ENCODE data around the gene GLUL.

GLUL gene

DNA sequence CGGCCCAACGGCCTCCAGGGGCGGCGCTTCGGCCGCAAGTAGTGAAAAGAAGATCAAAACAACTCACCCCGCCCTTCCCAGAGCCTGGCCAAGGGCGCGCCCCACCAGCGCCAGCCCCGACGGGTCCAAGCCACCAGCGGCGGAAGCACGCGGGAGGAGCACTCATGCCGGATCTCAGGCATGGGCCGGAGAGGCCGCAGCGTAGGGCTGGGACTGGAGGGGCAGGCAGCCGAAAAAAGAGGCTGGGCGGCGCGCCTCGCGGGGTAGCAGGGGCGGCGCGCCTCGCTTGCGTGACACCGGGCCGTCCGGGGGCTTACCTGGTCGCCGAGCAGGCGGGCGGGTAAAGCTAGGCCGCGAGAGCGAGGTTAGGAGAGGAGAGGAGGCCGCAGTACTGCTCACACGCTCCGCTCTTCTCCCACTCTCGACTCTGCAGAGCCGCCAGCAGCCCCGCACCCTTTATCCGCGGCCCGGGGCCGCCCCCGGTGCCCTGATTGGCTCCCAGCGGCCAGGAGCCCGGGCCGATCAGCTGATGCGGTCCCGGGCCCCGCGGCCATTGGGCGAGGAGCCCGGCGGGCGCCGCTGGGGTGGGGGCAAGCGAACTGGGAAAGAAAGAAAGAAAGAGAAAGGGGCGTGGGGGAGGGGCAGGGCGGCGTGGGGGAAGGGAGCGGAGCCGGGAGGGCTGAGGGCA lies at the start of gene GLUL:
GLUL (minus strand) TSS at position 429 of the 688 bp plus-strand sequence. CDS start 3,053 bp downstream, outside the sequence.
- DNase-seq: peak; percentile 94

DNA sequence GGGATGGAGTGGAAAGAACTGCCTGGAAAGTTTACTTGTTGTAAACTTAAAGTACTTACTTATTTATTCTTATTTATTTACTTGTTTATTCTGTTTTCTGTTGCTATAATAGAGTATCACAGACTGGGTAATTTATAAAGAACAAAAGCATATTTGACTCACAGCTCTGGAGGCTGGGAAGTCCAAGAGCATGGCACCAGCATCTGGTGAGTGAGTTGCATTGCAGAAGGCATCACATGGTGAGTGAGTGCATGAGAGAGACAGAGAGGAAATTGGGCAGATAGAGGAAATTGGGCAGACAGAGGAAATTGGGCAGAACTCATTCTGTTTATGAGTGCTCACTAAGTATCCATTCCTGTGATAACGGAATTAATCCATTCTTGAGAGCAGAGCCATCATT lies 46.7 kb upstream of the GLUL start:
- DNase-seq: no peak

DNA sequence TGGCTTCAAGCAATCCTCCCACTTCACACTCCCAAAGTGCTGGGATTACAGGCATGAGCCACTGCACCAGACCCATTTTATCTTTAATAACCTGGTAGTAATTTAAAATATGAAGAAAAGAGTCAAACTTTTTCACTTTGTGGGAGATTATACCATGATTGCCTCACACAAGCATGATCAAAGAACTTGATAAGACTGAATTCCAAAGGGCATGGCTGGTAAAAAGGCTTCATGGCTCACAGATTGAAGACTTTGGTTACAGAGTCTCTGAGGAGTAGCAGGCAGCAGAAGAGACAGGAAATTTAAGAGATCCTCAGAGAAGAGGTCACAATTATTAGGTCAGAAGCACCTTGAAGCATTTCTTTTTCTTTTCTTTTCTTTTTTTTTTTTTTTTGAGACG lies 42.0 kb upstream of the GLUL start:
- no peak for DNase-seq

DNA sequence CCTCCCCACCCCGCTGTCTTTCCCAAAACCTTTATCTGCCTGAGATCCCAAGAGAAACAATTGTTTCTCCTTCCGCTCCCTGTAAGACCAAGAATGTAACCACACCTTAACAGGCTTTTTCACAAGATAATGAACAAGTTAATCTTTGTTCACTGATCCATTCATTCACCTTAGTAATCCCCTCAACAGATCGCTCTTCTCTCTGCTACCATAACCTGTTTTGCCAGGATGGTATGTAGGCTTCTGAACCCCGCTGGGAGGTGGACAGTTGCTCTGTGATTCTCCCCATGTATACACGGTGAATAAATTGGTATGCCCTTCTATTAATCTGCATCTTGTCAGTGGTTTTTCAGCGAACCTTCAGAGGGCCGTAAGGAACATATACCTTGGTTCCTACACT lies 39.7 kb upstream of the GLUL start:
- no peak for DNase-seq

DNA sequence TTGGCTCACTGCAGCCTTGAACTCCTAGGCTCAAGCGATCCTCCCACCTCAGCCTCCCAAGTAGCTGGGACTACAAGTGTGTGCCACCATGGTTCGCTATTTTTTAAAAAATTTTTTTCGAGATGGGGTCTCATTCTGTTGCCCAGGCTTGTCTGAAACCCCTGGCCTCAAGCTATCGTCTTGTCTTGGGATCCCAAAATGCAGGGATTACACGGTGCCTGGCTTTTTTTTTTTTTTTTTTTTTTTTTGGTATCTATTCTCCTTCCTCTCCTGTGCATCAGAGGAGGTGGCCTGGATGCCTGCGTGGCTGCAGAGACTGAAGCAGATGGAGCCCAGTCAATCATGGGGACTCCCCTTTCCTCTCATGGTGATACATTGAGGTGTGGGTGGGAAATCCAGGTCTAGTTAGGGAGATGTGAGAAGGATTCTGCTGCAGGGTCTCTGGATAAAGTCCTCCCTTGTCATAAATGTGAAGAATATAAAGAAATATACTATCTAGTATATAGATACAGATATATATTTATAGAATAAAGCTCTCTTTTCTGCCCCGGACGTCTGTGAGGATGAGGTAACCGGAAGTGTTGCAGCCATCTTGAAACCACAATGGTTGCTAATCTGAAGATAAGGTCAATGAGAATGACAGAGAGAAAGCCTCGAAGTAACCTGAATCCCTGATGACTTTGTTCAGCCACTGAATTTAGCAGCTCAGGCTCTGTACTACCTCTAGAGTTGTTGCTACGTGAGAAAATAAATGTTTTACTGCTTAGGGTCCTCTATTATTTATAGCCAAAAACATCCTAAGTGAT lies 38.9 kb upstream of the GLUL start:
- no peak for DNase-seq

DNA sequence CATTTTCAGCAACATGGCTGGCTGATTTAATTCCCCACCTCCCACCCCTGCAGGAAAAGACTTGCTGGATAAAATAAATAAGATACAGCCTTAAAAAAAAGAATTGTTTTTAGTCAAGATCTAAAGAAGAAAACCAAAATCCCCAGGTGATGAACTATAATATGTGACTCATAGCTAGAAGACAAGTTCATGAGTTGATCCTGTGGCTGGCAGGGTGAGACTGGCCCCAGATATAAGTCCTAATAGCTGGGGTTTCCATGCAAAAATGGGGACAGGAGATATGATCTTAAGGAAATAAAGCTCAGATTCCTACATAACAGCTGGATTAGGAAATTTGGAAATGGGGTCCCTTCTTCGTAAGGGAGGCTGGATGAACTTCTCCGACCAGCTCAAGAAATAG lies 36.5 kb upstream of the GLUL start:
- DNase-seq: no peak

DNA sequence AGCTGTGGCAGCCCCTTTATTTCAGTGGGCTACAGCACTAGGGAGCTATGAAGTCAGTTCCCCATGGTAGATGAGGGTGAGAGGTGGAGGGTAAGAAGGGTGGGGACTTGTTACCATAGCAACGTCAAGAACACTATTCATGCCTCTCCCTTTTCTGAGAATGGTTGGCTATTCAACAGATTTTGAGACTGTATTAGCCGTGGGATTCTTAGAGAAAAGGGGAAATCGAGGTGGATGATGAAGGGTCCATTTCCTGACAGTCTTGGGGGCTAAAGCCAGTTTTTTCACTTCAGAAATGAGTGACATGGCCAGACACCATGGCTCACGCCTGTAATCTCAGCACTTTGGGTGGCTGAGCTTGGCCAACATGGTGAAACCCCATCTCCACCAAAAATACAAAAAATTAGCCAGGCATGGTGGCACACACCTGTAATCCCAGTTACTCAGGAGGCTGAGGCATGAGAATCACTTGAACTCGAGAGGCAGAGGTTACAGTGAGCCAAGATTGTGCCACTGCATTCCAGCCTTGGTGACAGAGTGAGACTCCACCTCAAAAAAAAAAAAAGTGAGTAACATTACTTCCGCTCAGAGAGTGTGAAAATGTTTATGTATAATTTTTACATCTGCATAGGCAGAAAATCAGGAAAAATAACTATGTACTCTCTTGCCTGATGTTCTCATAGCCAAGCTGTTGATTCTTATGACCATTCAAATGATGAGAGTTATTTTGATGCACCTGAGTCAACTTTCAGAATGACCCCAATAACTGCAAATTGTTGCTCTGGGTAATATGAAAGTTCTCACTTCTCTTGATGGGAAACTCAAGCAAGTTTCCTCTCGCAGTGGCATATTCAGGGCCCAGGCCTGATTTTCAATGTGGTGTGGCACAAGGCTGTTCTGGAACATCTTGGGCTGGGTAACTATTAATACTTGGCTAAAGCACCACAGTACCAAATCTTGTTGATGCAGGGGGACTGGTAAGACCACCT lies 35.1 kb upstream of the GLUL start:
- DNase-seq: no peak

DNA sequence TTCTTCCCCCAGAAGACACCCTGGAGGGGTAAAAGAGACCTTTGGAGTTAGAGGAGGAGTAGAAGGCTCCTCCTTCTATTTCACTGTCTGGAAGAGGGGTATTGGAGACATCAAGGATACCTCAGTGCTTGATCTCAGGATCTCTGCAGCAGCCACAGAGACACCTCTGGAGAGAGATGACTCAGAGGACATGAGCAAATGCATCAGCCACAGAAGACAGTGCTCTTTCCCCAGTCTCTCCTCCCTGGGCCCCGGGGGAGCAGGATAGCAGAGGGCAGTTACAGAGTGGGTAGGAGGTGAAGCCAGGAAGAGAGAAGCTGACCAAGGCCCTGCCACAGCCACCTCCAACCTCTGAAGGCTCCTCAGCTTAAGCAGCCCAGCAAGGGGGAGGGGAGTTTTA lies 24.2 kb upstream of the GLUL start:
- DNase-seq: no peak

DNA sequence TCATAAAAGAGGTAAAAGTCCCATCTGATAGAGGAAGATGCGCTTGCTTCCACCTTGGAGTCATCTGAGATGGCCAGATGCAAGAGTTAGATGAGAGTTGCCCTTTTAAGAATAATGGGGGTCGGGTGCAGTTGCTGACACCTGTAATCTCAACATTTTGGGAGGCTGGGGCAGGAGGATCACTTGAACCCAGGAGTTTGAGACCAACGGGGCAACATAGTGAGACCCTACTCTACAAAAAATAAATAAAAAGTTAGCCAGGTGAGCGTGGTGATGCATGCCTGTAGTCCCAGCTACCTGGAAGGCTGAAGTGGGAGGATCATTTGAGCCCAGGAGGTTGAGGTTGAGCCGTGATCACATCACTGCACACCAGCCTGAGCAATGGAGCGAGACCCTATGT lies 22.4 kb upstream of the GLUL start:
- DNase-seq: no peak

DNA sequence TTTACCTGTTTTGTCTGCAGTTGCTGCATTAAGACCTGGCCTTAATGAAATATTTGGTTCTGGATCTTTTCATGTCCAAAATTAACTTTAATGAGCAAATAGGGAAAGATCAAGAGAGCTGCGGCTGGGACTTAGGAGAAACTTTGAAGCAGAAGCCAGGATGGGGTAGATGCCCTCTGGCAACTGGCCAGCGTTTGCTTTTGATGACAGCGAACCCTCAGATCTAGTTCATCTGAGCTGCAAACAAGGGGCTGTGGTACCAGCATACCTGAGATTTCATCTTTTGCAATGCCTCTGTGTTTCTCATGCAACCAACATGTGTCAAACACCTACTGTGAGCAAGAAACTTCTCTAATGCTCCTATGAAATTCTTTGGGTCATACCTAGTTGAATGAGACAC lies 21.9 kb upstream of the GLUL start:
- no peak for DNase-seq

DNA sequence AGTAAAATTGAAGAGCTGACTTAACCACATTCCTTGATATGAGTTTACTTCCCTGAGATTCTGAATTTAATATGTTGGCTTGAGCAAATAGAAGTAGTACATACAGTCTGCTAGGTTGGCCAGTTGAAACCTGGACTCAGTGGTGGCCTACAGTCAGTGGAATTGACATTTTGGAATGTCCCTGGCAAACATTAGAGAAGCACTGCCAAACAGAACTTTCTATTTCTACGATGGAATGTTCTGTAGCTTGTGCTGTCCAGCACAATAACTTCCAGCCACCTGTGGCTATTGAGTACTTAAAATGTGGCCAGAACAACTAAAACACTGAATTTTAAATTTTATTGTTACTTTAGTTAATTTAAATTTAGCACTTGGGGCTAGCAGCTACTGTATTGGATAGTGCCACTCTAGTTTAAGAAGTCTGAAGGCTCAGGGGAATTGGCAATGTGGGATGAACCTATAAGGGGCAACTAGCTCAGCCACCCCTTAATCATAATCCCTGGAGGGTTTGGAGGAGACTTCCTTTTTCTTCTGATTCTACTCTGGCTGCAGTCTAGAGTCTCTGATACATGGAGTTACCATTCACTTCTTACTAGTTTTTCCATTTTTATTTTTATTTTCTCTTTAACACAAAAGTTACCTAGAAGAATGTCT lies 19.2 kb upstream of the GLUL start:
- no peak for DNase-seq

DNA sequence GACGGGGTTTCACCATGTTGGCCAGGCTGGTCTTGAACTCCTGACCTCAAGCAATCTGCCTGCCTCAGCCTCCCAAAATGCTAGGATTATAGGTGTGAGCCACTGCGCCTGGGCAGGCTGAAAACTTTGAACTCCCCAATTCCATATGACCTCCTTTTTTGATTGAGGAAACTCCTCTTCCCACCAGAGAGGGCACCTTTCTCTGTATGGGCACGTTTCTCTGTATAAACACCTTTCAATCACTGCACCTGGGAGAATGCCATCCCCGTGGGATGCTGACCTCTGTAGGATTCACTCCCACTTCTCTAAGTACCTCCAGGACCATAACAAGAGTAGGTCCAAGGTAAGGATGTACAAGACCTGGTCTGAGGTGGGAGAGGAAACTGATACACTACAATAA lies 18.5 kb upstream of the GLUL start:
- DNase-seq: no peak

DNA sequence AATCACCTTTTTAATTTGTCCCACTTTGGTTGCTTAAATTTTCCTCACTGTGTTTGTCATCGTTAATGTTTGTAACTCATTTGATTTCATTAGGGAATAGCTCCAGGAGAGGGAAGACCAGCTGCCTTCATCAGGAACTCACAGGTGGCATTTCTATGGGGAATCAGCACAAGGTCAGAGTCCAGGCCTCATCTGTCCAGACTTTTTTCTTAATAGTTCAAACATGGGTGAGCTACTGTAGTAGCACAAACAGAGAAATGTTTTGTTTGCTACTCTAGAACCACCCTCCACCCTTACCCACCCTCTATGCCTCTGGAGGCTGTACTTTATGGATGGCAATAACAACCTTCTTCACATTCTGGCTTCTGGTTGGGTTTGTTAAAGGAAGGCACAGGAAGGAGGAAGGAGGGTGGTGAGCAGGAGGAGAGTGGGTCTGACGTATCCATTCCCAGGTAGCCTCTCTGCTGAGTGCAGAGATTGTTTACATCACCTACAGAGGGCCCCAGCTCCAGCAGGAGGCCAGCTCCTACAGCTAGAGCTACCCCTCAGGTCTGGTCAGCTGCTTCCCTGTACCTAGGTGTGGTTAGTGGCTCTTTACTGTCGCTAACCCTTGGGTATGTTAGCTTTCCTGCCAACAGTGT lies 17.0 kb upstream of the GLUL start:
- no peak for DNase-seq

DNA sequence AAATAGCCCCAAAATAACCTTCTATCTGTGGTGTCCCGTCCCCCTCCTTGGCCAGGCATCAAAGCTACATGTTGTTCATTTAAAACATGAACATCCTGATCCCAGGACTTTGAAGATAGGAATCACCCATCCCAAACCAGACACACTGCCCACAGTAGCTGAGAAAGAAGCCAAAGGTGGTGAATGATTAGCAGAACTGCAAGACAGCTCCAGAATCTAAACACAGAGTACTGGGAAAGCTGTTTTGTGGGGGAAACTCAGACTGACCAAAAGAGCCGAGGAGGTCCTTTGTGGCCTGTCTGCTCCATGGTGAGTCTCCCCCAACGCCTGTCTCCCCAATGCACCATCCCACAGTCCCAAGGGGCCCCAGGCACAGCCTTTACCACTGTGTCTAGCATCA lies 16.1 kb upstream of the GLUL start:
- no peak for DNase-seq

DNA sequence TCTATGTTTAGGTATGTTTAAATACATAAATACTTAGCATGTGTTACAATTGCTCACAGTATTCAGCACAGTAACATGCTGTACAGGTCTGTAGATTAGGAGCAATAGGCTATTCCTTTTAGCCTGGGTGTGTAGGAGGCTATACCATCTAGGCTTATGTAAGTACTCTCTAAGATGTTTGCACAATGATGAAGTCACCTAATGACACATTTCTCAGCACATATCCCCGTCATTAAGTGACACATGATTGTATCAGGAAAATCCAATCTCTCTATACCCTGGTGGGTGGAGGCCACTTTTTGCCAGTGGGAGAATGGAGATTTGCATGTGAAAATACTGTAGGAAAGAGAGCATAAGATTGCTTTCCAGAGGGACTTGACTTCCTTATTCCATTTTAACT lies 14.4 kb upstream of the GLUL start:
- DNase-seq: no peak

DNA sequence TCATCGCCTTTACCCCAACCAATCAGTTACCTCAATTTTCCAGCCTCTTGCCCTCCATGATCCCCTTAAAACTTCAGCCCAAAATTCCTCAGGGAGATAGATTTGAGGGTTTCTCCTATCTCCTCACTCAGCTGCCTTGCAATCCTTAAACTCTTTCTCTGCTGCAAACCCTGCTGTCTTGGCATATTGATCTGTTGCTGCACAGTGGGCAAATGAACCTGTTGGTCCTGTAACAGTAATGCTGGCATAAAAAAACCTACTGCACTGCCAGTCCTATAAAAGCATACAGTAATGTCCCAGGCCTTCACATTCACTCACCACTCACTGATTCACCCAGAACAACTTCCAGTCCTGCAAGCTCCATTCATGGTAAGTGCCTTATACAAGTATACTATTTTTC lies 14.0 kb upstream of the GLUL start:
- no peak for DNase-seq

DNA sequence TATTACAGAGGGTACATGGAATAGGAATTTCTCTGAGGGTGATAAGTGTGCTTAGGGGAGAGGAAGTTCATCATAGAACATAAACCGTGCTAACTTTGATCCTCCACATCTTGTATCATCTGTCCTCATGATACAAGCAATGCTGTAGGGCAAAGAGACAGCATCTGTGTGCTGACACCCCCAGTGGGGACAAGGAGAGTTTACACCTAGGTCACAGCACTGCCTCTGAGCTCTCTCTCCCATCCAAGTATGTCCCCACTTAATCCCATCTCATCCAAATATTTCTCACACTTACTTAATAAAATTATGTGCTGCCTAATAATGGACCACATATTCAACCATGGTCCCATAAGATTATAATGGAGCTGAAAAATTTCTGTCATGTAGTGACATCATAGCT lies 13.2 kb upstream of the GLUL start:
- no peak for DNase-seq

DNA sequence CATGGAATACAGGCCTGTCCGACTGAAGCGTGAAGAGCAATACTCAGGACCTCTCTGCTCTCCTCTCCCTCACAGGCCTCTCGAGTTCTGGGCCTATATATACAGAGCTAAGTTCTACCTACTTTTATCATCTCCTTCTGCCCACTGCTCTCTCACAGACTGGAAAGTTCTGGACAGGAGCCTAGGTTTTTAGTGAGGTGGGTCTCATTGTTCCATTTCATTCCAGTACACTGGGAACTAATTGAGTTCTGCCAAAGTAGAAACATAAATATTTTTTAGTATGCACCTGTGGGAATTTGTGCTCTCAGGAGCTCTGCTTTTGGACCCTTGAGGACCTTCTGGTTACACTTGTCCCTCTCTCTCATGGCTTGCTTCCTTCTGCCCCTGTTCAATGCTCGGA lies 9.0 kb upstream of the GLUL start, which contains the start of gene TEDDM1:
TEDDM1 (minus strand) TSS at position 101 of the 400 bp plus-strand sequence. CDS start 182 bp downstream, outside the sequence.
- DNase-seq: no peak

DNA sequence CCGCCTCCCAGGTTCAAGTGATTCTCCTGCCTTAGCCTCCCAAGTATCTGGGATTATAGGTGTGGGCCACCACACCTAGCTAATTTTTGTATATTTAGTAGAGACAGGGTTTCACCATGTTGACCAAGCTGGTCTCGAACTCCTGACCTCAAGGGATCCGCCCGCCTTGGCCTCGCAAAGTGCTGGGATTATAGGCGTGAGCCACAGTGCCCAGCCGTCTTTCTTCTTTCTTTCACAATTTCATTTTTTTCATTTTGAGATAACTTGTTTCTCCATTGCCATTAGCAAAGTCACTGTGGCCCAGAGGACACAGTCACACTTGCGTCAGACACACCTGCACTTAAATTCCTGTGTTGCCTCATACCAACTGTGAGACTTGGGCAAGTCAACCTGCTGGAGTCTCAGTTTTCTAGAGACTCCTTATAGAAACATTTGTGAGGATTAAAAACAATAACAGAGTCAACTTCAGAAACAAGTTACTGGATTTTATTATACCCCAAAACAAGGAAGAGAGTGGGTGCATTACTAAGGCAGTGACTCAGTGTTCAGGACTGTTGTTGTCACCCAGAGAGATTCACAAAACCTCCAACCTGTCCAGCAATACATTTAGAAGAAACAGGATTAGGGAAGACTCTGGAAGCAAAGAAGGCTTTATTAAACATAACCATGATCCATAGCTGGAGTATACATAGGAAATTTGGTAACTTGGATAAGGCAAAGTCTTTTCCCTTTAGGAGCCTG lies 6.2 kb upstream of the GLUL start:
- no peak for DNase-seq

DNA sequence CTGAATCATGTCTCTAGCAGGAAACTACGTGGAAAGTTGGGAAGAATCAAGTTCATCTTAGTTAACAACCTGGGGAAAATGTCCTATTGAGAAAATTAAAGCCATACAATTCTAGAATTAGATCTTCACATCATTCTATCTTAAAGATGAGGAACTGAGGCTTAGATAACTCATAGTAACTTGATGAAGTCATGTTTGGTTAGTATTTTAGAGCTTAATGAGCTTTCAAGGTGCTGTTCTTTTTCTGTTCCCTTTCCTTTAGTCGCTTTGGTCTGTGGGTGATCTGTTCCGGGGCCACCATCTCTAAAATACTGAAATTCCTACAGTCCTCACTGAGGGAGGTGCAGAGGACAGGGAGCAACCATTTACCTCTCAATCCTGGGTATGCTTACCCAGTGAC lies 4.3 kb upstream of the GLUL start:
- no peak for DNase-seq

DNA sequence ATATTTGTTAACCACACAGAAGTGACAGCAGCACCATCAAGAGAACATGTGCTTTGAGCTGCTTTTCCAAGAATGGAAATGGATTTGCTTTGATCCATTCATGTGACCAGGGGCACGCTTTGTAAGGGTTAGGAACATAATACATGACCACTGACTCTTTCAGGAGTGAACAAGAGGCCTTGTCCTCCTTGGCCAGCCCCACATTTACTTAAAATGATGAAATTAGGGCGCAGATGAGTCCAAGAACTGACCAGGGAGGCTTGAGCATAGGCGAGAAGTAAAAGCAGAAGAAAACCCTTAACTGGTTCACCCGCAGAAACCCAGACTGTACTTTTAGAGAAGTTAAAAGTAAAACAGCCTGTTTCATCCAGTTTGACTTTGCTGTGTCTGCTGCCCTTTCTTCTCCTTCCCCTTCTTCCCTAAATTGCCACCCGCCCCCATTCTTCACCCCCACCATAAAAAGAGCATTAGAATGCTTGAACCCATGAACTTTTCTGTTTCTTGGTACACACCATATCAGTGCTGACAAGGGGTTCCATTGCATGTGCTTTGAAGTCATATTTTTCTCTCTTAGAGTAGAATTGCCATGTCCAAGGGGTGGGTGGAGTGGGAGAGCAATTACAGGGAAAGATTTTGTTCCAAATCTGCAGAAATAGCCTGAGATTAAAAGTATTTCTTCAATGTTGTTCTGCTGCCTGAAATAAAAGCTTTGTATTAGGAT lies 2.6 kb upstream of the GLUL start:
- peak; percentile 51 for DNase-seq
